ENCODE results near the gene PDE5A.

The PDE5A gene

GRCh38 chr4:119661231-119661630, 32.6 kb upstream of the PDE5A start:
- H3K4me1 Mint-ChIP-seq, result no peaks in the 10 kb centered on the region
- no peak for DNase-seq
- H3K4me3 Mint-ChIP-seq, result no peak overlapping the region
- H3K9me3 Mint-ChIP-seq, result no peaks in the 10 kb centered on the region
- no peak for TF ChIP-seq CTCF (IDR thresholded peaks at IDR 0.05)
- no peaks in the 10 kb centered on the region for H3K27me3 Mint-ChIP-seq (ENCODE audit: low read depth, poor library complexity)
- H3K36me3 Mint-ChIP-seq (ENCODE audit: low read depth), result no peaks in the 10 kb centered on the region
- no peak overlapping the region for H3K27ac Mint-ChIP-seq

GRCh38 chr4:119659576-119659975, 31.0 kb upstream of the PDE5A start:
- Mint-ChIP-seq H3K4me1 (no peaks in the 10 kb centered on the region), H3K9me3 (no peaks in the 10 kb centered on the region), H3K36me3 (ENCODE audit: low read depth) (no peaks in the 10 kb centered on the region), H3K27me3 (ENCODE audit: low read depth, poor library complexity) (no peaks in the 10 kb centered on the region), H3K27ac (no peak overlapping the region), H3K4me3 (no peak overlapping the region)
- DNase-seq, result no peak
- TF ChIP-seq CTCF (IDR thresholded peaks at IDR 0.05), result no peak

- TF ChIP-seq CTCF (IDR thresholded peaks at IDR 0.05), result no peak
- DNase-seq, result no peak
These were observed 28.6 kb upstream of the PDE5A start for GRCh38 chr4:119657111-119657611.

GRCh38 chr4:119656342-119656741, 27.7 kb upstream of the PDE5A start:
- Mint-ChIP-seq H3K36me3 (ENCODE audit: low read depth) (no peaks in the 10 kb centered on the region), H3K4me1 (no peaks in the 10 kb centered on the region), H3K9me3 (no peaks in the 10 kb centered on the region), H3K27me3 (ENCODE audit: low read depth, poor library complexity) (no peaks in the 10 kb centered on the region), H3K4me3 (no peak overlapping the region), H3K27ac (no peak overlapping the region)
- no peak for DNase-seq
- no peak for TF ChIP-seq CTCF (IDR thresholded peaks at IDR 0.05)

More at GRCh38 chr4:119657111-119657611, 28.6 kb upstream of the PDE5A start:
- Mint-ChIP-seq H3K4me1 (no peaks in the 10 kb centered on the region), H3K4me3 (no peak overlapping the region), H3K27me3 (ENCODE audit: low read depth, poor library complexity) (no peaks in the 10 kb centered on the region), H3K36me3 (ENCODE audit: low read depth) (no peaks in the 10 kb centered on the region), H3K27ac (no peak overlapping the region), H3K9me3 (no peaks in the 10 kb centered on the region)

- no peak overlapping the region for H3K4me3 Mint-ChIP-seq
- H3K9me3 Mint-ChIP-seq, result no peaks in the 10 kb centered on the region
- no peaks in the 10 kb centered on the region for H3K36me3 Mint-ChIP-seq (ENCODE audit: low read depth)
- H3K27me3 Mint-ChIP-seq (ENCODE audit: low read depth, poor library complexity), result no peaks in the 10 kb centered on the region
- no peak overlapping the region for H3K27ac Mint-ChIP-seq
- no peaks in the 10 kb centered on the region for H3K4me1 Mint-ChIP-seq
- DNase-seq, result no peak
- no peak for TF ChIP-seq CTCF (IDR thresholded peaks at IDR 0.05)
These were observed 26.7 kb upstream of the PDE5A start for GRCh38 chr4:119655111-119655837.

GRCh38 chr4:119653990-119654389, 25.4 kb upstream of the PDE5A start:
- Mint-ChIP-seq H3K27ac (no peak overlapping the region), H3K27me3 (ENCODE audit: low read depth, poor library complexity) (no peaks in the 10 kb centered on the region), H3K4me3 (no peak overlapping the region), H3K36me3 (ENCODE audit: low read depth) (no peaks in the 10 kb centered on the region), H3K9me3 (no peaks in the 10 kb centered on the region), H3K4me1 (no peaks in the 10 kb centered on the region)
- DNase-seq, result no peak
- no peak for TF ChIP-seq CTCF (IDR thresholded peaks at IDR 0.05)

All from nephron progenitor cell (in vitro differentiated cells).